H9 (cell line): ENCODE results near the gene FAM193B. TPM values are rescaled to one million over a fixed set of nuclear protein-coding genes. Genes with fewer than 3 reads are reported as not detected.

ENCODE experiments used
- DNase-seq: peaks from one replicate; pipeline ENCODE4 v3.0.0-alpha.2; 2017
- H2AFZ ChIP-seq: one replicate; pipeline ENCODE4 v1.6.1; 2013; ENCODE audit warnings: mild to moderate bottlenecking, low read length, control low read depth, moderate library complexity
- H2AK5ac ChIP-seq: 2 replicates; pipeline ENCODE4 v1.6.1; 2013; ENCODE audit warnings: low read length, control low read depth, mixed read lengths; ENCODE audit not compliant: insufficient read length
- H2BK120ac ChIP-seq: one replicate; pipeline ENCODE4 v1.6.1; 2013; ENCODE audit warnings: low read depth, mild to moderate bottlenecking, low read length, control low read depth, inconsistent platforms; ENCODE audit not compliant: poor library complexity, severe bottlenecking
- H2BK12ac ChIP-seq: 2 replicates; pipeline ENCODE4 v1.6.1; 2013; ENCODE audit warnings: low read length, control low read depth, mixed read lengths, low read depth; ENCODE audit not compliant: insufficient read length
- H2BK15ac ChIP-seq: 2 replicates; pipeline ENCODE4 v1.6.1; 2013; ENCODE audit warnings: low read depth, low read length, control low read depth
- H2BK20ac ChIP-seq: one replicate; pipeline ENCODE4 v1.6.1; 2013; ENCODE audit warnings: low read depth, mild to moderate bottlenecking, low read length, control low read depth, inconsistent platforms; ENCODE audit not compliant: poor library complexity, severe bottlenecking
- H2BK5ac ChIP-seq: 2 replicates; pipeline ENCODE4 v1.6.1; 2013; ENCODE audit warnings: low read length, control low read depth, mixed read lengths; ENCODE audit not compliant: insufficient read length
- H3K14ac ChIP-seq: 2 replicates; pipeline ENCODE4 v1.6.1; 2013; ENCODE audit warnings: low read length, control low read depth; ENCODE audit not compliant: insufficient read depth
- H3K18ac ChIP-seq: 2 replicates; pipeline ENCODE4 v1.6.1; 2013; ENCODE audit warnings: low read depth, mild to moderate bottlenecking, mixed read lengths, low read length, control low read depth; ENCODE audit not compliant: insufficient read length
- H3K23ac ChIP-seq: 2 replicates; pipeline ENCODE4 v1.6.1; 2013; ENCODE audit warnings: low read length, control low read depth, mixed read lengths, low read depth; ENCODE audit not compliant: insufficient read length
- H3K23me2 ChIP-seq: 2 replicates; pipeline ENCODE4 v1.6.1; 2013; ENCODE audit warnings: low read depth, mild to moderate bottlenecking, mixed read lengths, low read length, control low read depth; ENCODE audit not compliant: insufficient read length, poor library complexity, severe bottlenecking
- H3K27ac ChIP-seq: 2 replicates; pipeline ENCODE4 v1.5.1; 2013; ENCODE audit warnings: low read length, control low read depth, mixed read lengths, low read depth; ENCODE audit not compliant: insufficient read length
- H3K27me3 ChIP-seq: 2 replicates; pipeline ENCODE4 v1.6.1; 2013; ENCODE audit warnings: low read length, control low read depth, inconsistent platforms; ENCODE audit not compliant: insufficient read depth
- H3K4ac ChIP-seq: 2 replicates; pipeline ENCODE4 v1.6.1; 2013; ENCODE audit warnings: low read depth, mild to moderate bottlenecking, control low read depth, inconsistent platforms, low read length, moderate library complexity
- H3K4me1 ChIP-seq: 2 replicates; pipeline ENCODE4 v1.6.1; 2013; ENCODE audit warnings: low read length, control low read depth, inconsistent platforms; ENCODE audit not compliant: insufficient read depth
- H3K4me2 ChIP-seq: 2 replicates; pipeline ENCODE4 v1.6.1; 2013; ENCODE audit warnings: low read length, control low read depth, mixed read lengths; ENCODE audit not compliant: insufficient read length, insufficient read depth
- H3K56ac ChIP-seq: 2 replicates; pipeline ENCODE4 v1.6.1; 2013; ENCODE audit warnings: low read depth, mild to moderate bottlenecking, mixed read lengths, low read length, control low read depth; ENCODE audit not compliant: insufficient read length
- H3K79me1 ChIP-seq: 2 replicates; pipeline ENCODE4 v1.6.1; 2013; ENCODE audit warnings: low read depth, mild to moderate bottlenecking, moderate library complexity, low read length, control low read depth, inconsistent platforms; ENCODE audit not compliant: insufficient read depth, poor library complexity, severe bottlenecking
- H3K79me2 ChIP-seq: 2 replicates; pipeline ENCODE4 v1.6.1; 2013; ENCODE audit warnings: low read length, control low read depth, inconsistent platforms; ENCODE audit not compliant: insufficient read depth
- H3K9ac ChIP-seq: 2 replicates; pipeline ENCODE4 v1.6.1; 2013; ENCODE audit warnings: low read length, control low read depth, mixed read lengths; ENCODE audit not compliant: insufficient read length; ENCODE audit errors: extremely low read depth
- H3K9me3 ChIP-seq: one replicate; pipeline ENCODE4 v1.6.1; 2013; ENCODE audit warnings: low read depth, low read length, inconsistent platforms; ENCODE audit not compliant: control insufficient read depth
- H3T11ph ChIP-seq: one replicate; pipeline ENCODE4 v1.6.1; 2013; ENCODE audit warnings: mild to moderate bottlenecking, low read length, control low read depth, inconsistent platforms
- H4K20me1 ChIP-seq: one replicate; pipeline ENCODE4 v1.6.1; 2013; ENCODE audit not compliant: control insufficient read depth, insufficient read length, insufficient read depth
- H4K5ac ChIP-seq: 2 replicates; pipeline ENCODE4 v1.6.1; 2013; ENCODE audit warnings: low read depth, mild to moderate bottlenecking, mixed read lengths, low read length, control low read depth; ENCODE audit not compliant: insufficient read length
- H4K8ac ChIP-seq: replicated peaks from 2 replicates; pipeline ENCODE4 v1.6.1; 2013; ENCODE audit warnings: low read length, control low read depth, mixed read lengths, low read depth; ENCODE audit not compliant: insufficient read length
- H4K91ac ChIP-seq: 2 replicates; pipeline ENCODE4 v1.6.1; 2013; ENCODE audit warnings: low read depth, mild to moderate bottlenecking, moderate library complexity, mixed read lengths, low read length, control low read depth; ENCODE audit not compliant: insufficient read length
- H3K27ac Mint-ChIP-seq, 3 experiments: 2 replicates in 2 of 3; 3 replicates in 1 of 3; pipeline ENCODE4 v1.8.0; 2020 to 2021; ENCODE audit warnings: mixed read lengths in 3 of 3, mild to moderate bottlenecking in 1 of 3, moderate library complexity in 1 of 3
- H3K27me3 Mint-ChIP-seq: 2 replicates; pipeline ENCODE4 v1.8.0; 2021; ENCODE audit warnings: low read depth, mild to moderate bottlenecking, moderate library complexity, mixed read lengths
- H3K36me3 Mint-ChIP-seq, 3 experiments: 2 replicates in 2 of 3; 3 replicates in 1 of 3; pipeline ENCODE4 v1.8.0; 2020 to 2021; ENCODE audit warnings: low read depth in 3 of 3, mixed read lengths in 3 of 3; ENCODE audit not compliant: insufficient read depth in 1 of 3
- H3K4me1 Mint-ChIP-seq, 2 experiments: 2 replicates each; pipeline ENCODE4 v1.8.0; 2020; ENCODE audit warnings: mixed read lengths in 2 of 2
- H3K4me3 Mint-ChIP-seq, 2 experiments: 2 replicates in 1 of 2; 3 replicates in 1 of 2; pipeline ENCODE4 v1.8.0; 2020 to 2021; ENCODE audit warnings: mild to moderate bottlenecking in 2 of 2, mixed read lengths in 2 of 2, moderate library complexity in 1 of 2
- H3K9me3 Mint-ChIP-seq, 2 experiments: 2 replicates in 1 of 2; 3 replicates in 1 of 2; pipeline ENCODE4 v1.8.0; 2020; ENCODE audit warnings: mild to moderate bottlenecking in 2 of 2, mixed read lengths in 2 of 2, moderate library complexity in 1 of 2
- WGBS: extraction: QIAGEN DNeasy Blood & Tissue Kit; methylation state at CpG from one replicate; pipeline ENCODE4 v1.1.7; 2013; ENCODE audit warnings: missing lambda C conversion rate, low lambda C conversion rate, mixed read lengths; ENCODE audit not compliant: insufficient read length; ENCODE audit errors: extremely low coverage; 5-methylcytosine and 5-hydroxymethylcytosine counted together
- total RNA-seq: library from RNA; stranded (reverse); gene quantifications from 2 replicates; pipeline ENCODE4 v1.2.1, GENCODE V29; 2021
- TF ChIP-seq, protein P1 (sequence below): fragments of 200-600 bp; sonication (generic); conservative IDR thresholded peaks from 3 replicates; pipeline ENCODE4 v1.8.0; 2021; ENCODE audit warnings: antibody characterized with exemption, mild to moderate bottlenecking

The FAM193B gene
- total RNA-seq, 1 experiment from 2014 or later = 71.5 TPM

DNA sequence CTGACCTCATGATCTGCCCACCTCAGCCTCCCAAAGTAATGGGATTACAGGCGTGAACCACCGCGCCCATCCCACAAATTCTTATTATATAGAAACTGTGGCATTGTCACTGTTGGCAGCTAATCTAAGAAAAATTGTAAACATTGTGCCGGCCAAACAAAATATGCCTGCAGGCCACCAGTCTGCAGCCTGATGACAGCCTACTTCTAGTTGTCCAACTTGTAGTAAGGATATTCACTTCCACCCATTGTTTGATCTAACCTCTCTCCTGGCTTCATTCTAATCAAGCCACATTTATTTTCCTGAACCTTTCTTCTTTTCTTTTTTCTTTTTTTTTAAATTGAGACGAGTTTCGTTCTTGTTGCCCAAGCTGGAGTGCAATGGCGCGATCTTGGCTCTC is 24.0 kb upstream of the FAM193B start:
- DNase-seq = no peak

More for the DNA sequence above, 24.0 kb upstream of the FAM193B start:
- Histone ChIP-seq H3K14ac (no peak overlapping the region), H3K9me3 (no peaks in the 10 kb centered on the region), H3K27me3 (no peaks in the 10 kb centered on the region; the same call in 1 of the 2 replicates), H3K4me1 (peaks cover 2% of the 10 kb centered on the region; the same call in 1 of the 2 replicates), H2BK120ac (no peak overlapping the region), H4K8ac (no peak overlapping the region), H3K23me2 (no peaks in the 10 kb centered on the region), H2BK20ac (no peak overlapping the region), H3K9ac (no peak overlapping the region), H2BK12ac (no peak overlapping the region), H4K5ac (no peak overlapping the region), H2AK5ac (no peak overlapping the region), H3K18ac (no peak overlapping the region), H4K91ac (no peak overlapping the region), H2AFZ (no peak overlapping the region), H3K79me1 (no peaks in the 10 kb centered on the region), H4K20me1 (no peaks in the 10 kb centered on the region), H3K23ac (no peak overlapping the region), H3K79me2 (no peaks in the 10 kb centered on the region), H3K27ac (no peak overlapping the region), H3T11ph (no peak overlapping the region), H2BK5ac (no peak overlapping the region), H2BK15ac (no peak overlapping the region), H3K4ac (no peak overlapping the region), H3K4me2 (no peak overlapping the region), H3K56ac (no peak overlapping the region)
- peaks cover 21% of the 10 kb centered on the region for H3K27me3 Mint-ChIP-seq
- H3K36me3 Mint-ChIP-seq = no peaks in the 10 kb centered on the region
- H3K4me1 Mint-ChIP-seq = peaks cover 0 to 6% of the 10 kb centered on the region in 2 experiments; a peak in 2 of 4 replicates
- TF ChIP-seq, protein P1, sequence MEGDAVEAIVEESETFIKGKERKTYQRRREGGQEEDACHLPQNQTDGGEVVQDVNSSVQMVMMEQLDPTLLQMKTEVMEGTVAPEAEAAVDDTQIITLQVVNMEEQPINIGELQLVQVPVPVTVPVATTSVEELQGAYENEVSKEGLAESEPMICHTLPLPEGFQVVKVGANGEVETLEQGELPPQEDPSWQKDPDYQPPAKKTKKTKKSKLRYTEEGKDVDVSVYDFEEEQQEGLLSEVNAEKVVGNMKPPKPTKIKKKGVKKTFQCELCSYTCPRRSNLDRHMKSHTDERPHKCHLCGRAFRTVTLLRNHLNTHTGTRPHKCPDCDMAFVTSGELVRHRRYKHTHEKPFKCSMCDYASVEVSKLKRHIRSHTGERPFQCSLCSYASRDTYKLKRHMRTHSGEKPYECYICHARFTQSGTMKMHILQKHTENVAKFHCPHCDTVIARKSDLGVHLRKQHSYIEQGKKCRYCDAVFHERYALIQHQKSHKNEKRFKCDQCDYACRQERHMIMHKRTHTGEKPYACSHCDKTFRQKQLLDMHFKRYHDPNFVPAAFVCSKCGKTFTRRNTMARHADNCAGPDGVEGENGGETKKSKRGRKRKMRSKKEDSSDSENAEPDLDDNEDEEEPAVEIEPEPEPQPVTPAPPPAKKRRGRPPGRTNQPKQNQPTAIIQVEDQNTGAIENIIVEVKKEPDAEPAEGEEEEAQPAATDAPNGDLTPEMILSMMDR = no peak
- H3K27ac Mint-ChIP-seq = no peak overlapping the region
- no CpG with 5 or more reads among the region's 8 CpGs for WGBS
- no peaks in the 10 kb centered on the region; a peak in 1 of 5 replicates for H3K9me3 Mint-ChIP-seq
- H3K4me3 Mint-ChIP-seq = no peak overlapping the region
